Measurements from ENCODE around the gene PCDH9.

The PCDH9 gene

DNA sequence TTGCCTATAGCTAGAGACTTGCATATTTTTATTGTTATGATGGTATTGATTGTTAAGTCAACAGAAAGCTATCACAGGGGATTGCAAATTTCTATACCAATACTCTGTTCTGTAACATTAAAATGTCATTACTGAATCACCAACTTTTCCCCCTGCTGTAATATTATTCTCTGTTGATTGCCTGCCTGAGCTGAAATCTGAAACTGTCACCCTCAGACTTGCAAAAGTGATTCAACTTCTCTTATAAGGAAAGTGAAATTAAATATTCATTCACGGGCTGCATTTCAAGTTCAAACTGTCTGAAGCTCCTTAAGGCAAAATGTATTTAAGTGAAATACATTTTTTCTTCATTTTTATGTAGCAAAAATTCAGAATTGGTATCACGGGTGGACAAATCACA is 723.2 kb downstream of the PCDH9 start:
- TF ChIP-seq, protein P1, sequence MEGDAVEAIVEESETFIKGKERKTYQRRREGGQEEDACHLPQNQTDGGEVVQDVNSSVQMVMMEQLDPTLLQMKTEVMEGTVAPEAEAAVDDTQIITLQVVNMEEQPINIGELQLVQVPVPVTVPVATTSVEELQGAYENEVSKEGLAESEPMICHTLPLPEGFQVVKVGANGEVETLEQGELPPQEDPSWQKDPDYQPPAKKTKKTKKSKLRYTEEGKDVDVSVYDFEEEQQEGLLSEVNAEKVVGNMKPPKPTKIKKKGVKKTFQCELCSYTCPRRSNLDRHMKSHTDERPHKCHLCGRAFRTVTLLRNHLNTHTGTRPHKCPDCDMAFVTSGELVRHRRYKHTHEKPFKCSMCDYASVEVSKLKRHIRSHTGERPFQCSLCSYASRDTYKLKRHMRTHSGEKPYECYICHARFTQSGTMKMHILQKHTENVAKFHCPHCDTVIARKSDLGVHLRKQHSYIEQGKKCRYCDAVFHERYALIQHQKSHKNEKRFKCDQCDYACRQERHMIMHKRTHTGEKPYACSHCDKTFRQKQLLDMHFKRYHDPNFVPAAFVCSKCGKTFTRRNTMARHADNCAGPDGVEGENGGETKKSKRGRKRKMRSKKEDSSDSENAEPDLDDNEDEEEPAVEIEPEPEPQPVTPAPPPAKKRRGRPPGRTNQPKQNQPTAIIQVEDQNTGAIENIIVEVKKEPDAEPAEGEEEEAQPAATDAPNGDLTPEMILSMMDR (IDR thresholded peaks at IDR 0.05; ENCODE audit: low read depth, low read length, missing control alignments) = no peak
- no peak for DNase-seq (ENCODE audit: extremely low read depth, low read depth)
- H3K4me3 ChIP-seq (replicated peaks; ENCODE audit: low read depth, low read length) = no peak overlapping the region

DNA sequence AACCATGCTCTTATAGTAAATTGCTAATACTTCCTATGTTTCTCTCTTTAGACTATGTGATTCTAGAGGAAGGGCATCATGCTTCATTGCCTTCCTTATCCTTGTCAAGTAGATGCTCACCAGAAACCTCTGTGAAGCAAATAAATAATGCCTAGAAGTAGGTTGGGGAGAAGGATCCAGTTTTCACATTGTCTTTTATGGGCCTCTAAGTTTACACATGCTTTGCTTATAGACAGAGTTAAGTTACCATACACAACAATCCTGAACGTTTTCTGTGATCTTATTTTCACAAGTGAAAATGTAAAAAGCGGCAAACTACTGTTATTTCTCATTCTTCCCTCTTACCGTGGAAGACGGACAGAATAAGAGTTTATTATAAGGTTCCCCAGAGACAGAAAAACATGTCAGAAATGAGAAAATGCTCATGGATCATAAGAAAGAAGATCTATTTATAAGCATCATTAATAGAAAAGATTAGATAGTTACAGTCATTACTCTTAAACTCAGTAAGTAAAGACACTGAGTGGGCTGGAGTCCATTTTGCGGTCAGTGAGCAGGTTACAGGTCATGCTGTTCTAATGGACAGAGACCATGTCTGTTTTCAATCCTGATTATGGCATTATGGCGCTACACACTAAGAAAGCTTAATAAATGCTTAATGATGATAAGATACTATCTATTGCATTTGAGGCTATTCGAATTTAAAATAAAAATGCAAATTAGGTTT is 723.9 kb downstream of the PCDH9 start:
- TF ChIP-seq, protein P1 (IDR thresholded peaks at IDR 0.05; ENCODE audit: low read depth, low read length, missing control alignments) = no peak
- DNase-seq (ENCODE audit: extremely low read depth, low read depth) = no peak
- H3K4me3 ChIP-seq (replicated peaks; ENCODE audit: low read depth, low read length) = no peak overlapping the region

DNA sequence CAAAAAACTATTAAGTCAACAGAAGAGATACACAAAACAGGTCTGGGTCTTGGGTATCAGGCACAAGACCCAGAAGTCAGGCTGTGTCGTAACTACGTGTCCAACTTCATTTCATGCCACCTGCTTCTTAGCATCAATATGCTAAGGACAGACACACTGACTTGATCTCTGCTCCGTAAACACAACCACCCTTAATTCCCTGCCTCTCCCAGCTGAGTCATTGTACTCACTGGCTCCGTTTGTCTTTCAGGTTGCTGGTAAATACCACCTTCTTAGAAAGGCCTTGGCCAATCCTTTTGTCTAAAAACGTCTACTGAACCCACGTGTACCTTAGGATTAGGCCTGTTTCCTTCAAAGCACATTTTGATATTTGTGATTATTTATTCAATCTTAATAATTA is 726.2 kb downstream of the PCDH9 start:
- DNase-seq (ENCODE audit: extremely low read depth, low read depth) = no peak
- TF ChIP-seq, protein P1 (IDR thresholded peaks at IDR 0.05; ENCODE audit: low read depth, low read length, missing control alignments) = no peak
- no peak overlapping the region for H3K4me3 ChIP-seq (replicated peaks; ENCODE audit: low read depth, low read length)

DNA sequence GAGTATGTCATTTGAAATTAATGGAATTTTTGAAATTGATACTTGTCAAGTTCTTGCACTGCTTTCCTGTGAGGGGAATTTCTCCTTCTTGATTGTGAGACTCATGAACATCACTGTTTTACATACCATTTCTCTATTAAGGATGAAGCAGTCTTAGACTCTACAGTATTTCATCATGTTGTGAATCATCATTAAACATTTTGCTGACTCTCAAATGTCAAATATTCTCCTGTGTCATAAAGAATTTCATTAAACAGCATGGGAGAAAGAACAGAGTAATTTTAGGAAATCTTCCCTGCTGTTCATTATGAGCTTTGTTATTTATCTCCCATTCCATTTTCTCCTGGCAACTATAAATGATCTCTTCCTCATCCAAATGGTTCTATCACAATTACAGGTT is 729.0 kb downstream of the PCDH9 start:
- H3K4me3 ChIP-seq (replicated peaks; ENCODE audit: low read depth, low read length) = no peak overlapping the region
- TF ChIP-seq, protein P1 (IDR thresholded peaks at IDR 0.05; ENCODE audit: low read depth, low read length, missing control alignments) = no peak
- no peak for DNase-seq (ENCODE audit: extremely low read depth, low read depth)

DNA sequence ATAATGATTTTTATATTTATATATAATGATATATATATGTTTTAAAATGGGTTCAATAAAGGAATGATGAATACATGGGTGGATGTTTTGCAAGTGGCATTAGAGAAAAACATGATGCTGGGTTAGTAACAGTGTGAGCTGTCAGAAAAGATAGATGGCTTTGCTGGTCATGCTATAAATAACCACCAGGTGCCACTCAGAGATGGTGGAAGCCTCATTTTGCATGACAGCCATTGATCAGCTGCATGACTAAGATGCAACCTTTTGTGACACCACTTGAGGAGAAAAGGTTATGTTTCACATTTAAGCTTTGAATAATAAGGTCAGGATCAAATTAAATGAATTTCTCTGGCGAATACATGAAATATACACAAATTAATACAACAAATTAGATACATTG is 737.7 kb downstream of the PCDH9 start:
- no peak for DNase-seq (ENCODE audit: extremely low read depth, low read depth)
- TF ChIP-seq, protein P1 (IDR thresholded peaks at IDR 0.05; ENCODE audit: low read depth, low read length, missing control alignments) = no peak
- no peak overlapping the region for H3K4me3 ChIP-seq (replicated peaks; ENCODE audit: low read depth, low read length)

DNA sequence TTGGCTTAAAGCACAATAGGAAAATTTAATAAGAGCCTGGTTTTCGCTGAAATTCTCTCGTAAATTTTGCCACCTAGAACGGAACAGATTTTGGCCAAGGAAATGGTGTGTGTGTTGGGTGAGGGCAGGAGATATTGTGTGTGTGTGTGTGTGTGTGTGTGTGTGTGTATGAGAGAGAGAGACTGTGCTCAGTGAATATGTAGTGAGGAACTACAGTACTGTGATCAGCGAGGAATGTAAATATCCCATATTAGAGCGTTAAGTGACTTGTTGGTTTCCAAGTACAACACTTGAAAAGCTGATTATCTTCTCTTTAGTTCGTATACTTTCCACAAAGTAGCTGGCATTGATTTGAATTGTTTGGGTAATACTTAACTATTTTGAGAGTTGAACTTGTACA is 738.9 kb downstream of the PCDH9 start:
- TF ChIP-seq, protein P1 (IDR thresholded peaks at IDR 0.05; ENCODE audit: low read depth, low read length, missing control alignments) = no peak

DNA sequence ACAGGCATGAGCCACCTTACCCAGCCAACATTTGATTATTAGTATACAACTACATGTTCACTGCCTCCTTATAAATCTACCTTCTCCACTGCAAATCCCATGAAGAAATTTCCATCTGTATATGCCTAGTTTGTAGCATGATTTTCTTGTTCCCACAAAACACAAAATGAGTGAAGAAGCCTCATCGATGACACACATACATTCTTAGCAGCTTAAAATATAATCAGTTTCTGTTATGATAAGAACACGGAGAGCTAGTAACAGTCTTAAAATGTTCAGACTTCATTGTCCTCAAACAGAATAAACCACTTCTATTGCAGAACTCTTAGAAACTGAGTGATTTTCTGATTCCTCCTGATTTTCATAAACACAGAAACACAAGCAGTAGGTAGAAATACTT is 740.5 kb downstream of the PCDH9 start:
- TF ChIP-seq, protein P1 (IDR thresholded peaks at IDR 0.05; ENCODE audit: low read depth, low read length, missing control alignments) = no peak
- no peak overlapping the region for H3K4me3 ChIP-seq (replicated peaks; ENCODE audit: low read depth, low read length)
- DNase-seq (ENCODE audit: extremely low read depth, low read depth) = no peak

More for the DNA sequence above, 738.9 kb downstream of the PCDH9 start:
- no peak overlapping the region for H3K4me3 ChIP-seq (replicated peaks; ENCODE audit: low read depth, low read length)
- no peak for DNase-seq (ENCODE audit: extremely low read depth, low read depth)

Measured in HFF-Myc (cell line).